Trophoblast cell (in vitro differentiated cells and primary cell): ENCODE measurements around the gene ORC3.

Experiments
- DNase-seq, 2 donors: peaks; one replicate each; pipeline ENCODE4 v3.0.0-alpha.2; 2016
- H2AFZ ChIP-seq: 2 replicates; pipeline ENCODE4 v1.6.1; 2013; ENCODE audit warnings: low read length, moderate library complexity, mild to moderate bottlenecking; ENCODE audit not compliant: insufficient read depth, poor library complexity
- H2AK5ac ChIP-seq: 2 replicates; pipeline ENCODE4 v1.6.1; 2013; ENCODE audit warnings: mild to moderate bottlenecking, low read length
- H2BK120ac ChIP-seq: 2 replicates; pipeline ENCODE4 v1.6.1; 2013; ENCODE audit warnings: low read length, mild to moderate bottlenecking, moderate library complexity; ENCODE audit not compliant: insufficient read depth, poor library complexity
- H2BK12ac ChIP-seq: 2 replicates; pipeline ENCODE4 v1.6.1; 2013; ENCODE audit warnings: mild to moderate bottlenecking, low read length, moderate library complexity
- H2BK5ac ChIP-seq: 2 replicates; pipeline ENCODE4 v1.6.1; 2013; ENCODE audit warnings: low read length, low read depth, moderate library complexity, mild to moderate bottlenecking; ENCODE audit not compliant: poor library complexity
- H3K14ac ChIP-seq: 2 replicates; pipeline ENCODE4 v1.6.1; 2013; ENCODE audit warnings: mild to moderate bottlenecking, low read length
- H3K18ac ChIP-seq: 2 replicates; pipeline ENCODE4 v1.6.1; 2013; ENCODE audit warnings: mild to moderate bottlenecking, low read length
- H3K23ac ChIP-seq: 2 replicates; pipeline ENCODE4 v1.6.1; 2013; ENCODE audit warnings: low read length
- H3K27ac ChIP-seq: 2 replicates; pipeline ENCODE4 v1.5.1; 2013; ENCODE audit warnings: low read depth, mild to moderate bottlenecking, inconsistent platforms, low read length, moderate library complexity
- H3K27me3 ChIP-seq: 2 replicates; pipeline ENCODE4 v1.6.1; 2013; ENCODE audit warnings: inconsistent platforms, mild to moderate bottlenecking, low read length, moderate library complexity; ENCODE audit not compliant: insufficient read depth
- H3K36me3 ChIP-seq, 2 experiments: 1 replicate in 1 of 2; 2 replicates in 1 of 2; pipeline ENCODE4 v1.6.1; 2013; ENCODE audit warnings: low read length in 2 of 2, mild to moderate bottlenecking in 2 of 2, moderate library complexity in 1 of 2; ENCODE audit not compliant: insufficient read depth in 2 of 2, control insufficient read depth in 1 of 2
- H3K4ac ChIP-seq: 2 replicates; pipeline ENCODE4 v1.6.1; 2013; ENCODE audit warnings: low read depth, mild to moderate bottlenecking, low read length, moderate library complexity
- H3K4me1 ChIP-seq, 2 experiments: 1 replicate in 1 of 2; 2 replicates in 1 of 2; pipeline ENCODE4 v1.6.1; 2013; ENCODE audit warnings: low read length in 2 of 2, mild to moderate bottlenecking in 2 of 2, moderate library complexity in 1 of 2; ENCODE audit not compliant: insufficient read depth in 2 of 2, control insufficient read depth in 1 of 2
- H3K4me2 ChIP-seq: 2 replicates; pipeline ENCODE4 v1.6.1; 2013; ENCODE audit warnings: inconsistent platforms, mild to moderate bottlenecking, low read length, moderate library complexity
- H3K4me3 ChIP-seq: 2 replicates; pipeline ENCODE4 v1.5.1; 2013; ENCODE audit warnings: mild to moderate bottlenecking, low read depth, low read length, inconsistent platforms
- H3K79me1 ChIP-seq: one replicate; pipeline ENCODE4 v1.6.1; 2013; ENCODE audit warnings: low read length
- H3K79me2 ChIP-seq: 2 replicates; pipeline ENCODE4 v1.6.1; 2013; ENCODE audit warnings: low read length, mild to moderate bottlenecking; ENCODE audit not compliant: control insufficient read depth, insufficient read depth, poor library complexity
- H3K9ac ChIP-seq: 2 replicates; pipeline ENCODE4 v1.6.1; 2013; ENCODE audit warnings: mild to moderate bottlenecking, low read length
- H3K9me3 ChIP-seq: 2 replicates; pipeline ENCODE4 v1.6.1; 2013; ENCODE audit warnings: low read depth, mild to moderate bottlenecking, control low read depth, inconsistent platforms, low read length; ENCODE audit not compliant: insufficient read depth
- H4K12ac ChIP-seq: 2 replicates; pipeline ENCODE4 v1.6.1; 2013; ENCODE audit warnings: low read depth, mild to moderate bottlenecking, low read length, moderate library complexity
- H4K8ac ChIP-seq: 2 replicates; pipeline ENCODE4 v1.6.1; 2013; ENCODE audit warnings: low read depth, mild to moderate bottlenecking, low read length, moderate library complexity
- H4K91ac ChIP-seq: one replicate; pipeline ENCODE4 v1.6.1; 2013; ENCODE audit warnings: low read depth, mild to moderate bottlenecking, low read length, moderate library complexity
- WGBS: extraction: QIAGEN DNeasy Blood & Tissue Kit; methylation state at CpG from one replicate; pipeline ENCODE4 v1.1.7; 2013; ENCODE audit warnings: missing lambda C conversion rate; ENCODE audit not compliant: insufficient read length, insufficient coverage; ENCODE audit errors: extremely low coverage; 5-methylcytosine and 5-hydroxymethylcytosine counted together

Gene ORC3

GRCh38 chr6:87661016-87661415, 71.1 kb downstream of the ORC3 start:
- Histone ChIP-seq H3K79me1 (no peaks in the 10 kb centered on the region), H3K4me1 (no peaks in the 10 kb centered on the region), H3K4me2 (no peak overlapping the region), H3K9ac (no peak overlapping the region), H3K4me3 (no peak overlapping the region), H3K27me3 (no peaks in the 10 kb centered on the region), H2BK12ac (no peak overlapping the region), H3K9me3 (no peaks in the 10 kb centered on the region), H3K79me2 (no peaks in the 10 kb centered on the region), H3K14ac (no peak overlapping the region), H3K4ac (no peak overlapping the region), H2AFZ (no peak overlapping the region), H4K12ac (no peak overlapping the region), H2AK5ac (no peak overlapping the region), H3K36me3 (peaks cover 3 to 8% of the 10 kb centered on the region in 2 experiments), H3K18ac (no peak overlapping the region), H4K91ac (no peak overlapping the region), H3K23ac (no peak overlapping the region), H4K8ac (no peak overlapping the region), H3K27ac (no peak overlapping the region), H2BK5ac (no peak overlapping the region), H2BK120ac (no peak overlapping the region)
- no CpG with 5 or more reads among the region's 1 CpG for WGBS
- no peak for DNase-seq

GRCh38 chr6:87661503-87661902, 71.6 kb downstream of the ORC3 start:
- H4K12ac ChIP-seq = no peak overlapping the region
- no peak overlapping the region for H3K14ac ChIP-seq
- H2AK5ac ChIP-seq = no peak overlapping the region
- H3K4ac ChIP-seq = no peak overlapping the region
- no peak overlapping the region for H3K4me2 ChIP-seq
- H2BK120ac ChIP-seq = no peak overlapping the region
- H3K23ac ChIP-seq = no peak overlapping the region
- H2BK12ac ChIP-seq = no peak overlapping the region
- no CpG with 5 or more reads among the region's 1 CpG for WGBS
- no peak for DNase-seq
- H2AFZ ChIP-seq = no peak overlapping the region
- no peak overlapping the region for H4K91ac ChIP-seq
- no peak overlapping the region for H3K4me3 ChIP-seq
- H3K4me1 ChIP-seq = no peaks in the 10 kb centered on the region
- H3K27ac ChIP-seq = no peak overlapping the region
- H3K9ac ChIP-seq = no peak overlapping the region
- no peaks in the 10 kb centered on the region for H3K79me2 ChIP-seq
- H3K36me3 ChIP-seq = peaks cover 3 to 8% of the 10 kb centered on the region in 2 experiments
- no peak overlapping the region for H2BK5ac ChIP-seq
- no peaks in the 10 kb centered on the region for H3K9me3 ChIP-seq
- no peak overlapping the region for H4K8ac ChIP-seq
- no peaks in the 10 kb centered on the region for H3K79me1 ChIP-seq
- H3K18ac ChIP-seq = no peak overlapping the region
- H3K27me3 ChIP-seq = no peaks in the 10 kb centered on the region

- H2AFZ ChIP-seq = no peak overlapping the region
- no peaks in the 10 kb centered on the region for H3K9me3 ChIP-seq
- no peak overlapping the region for H4K12ac ChIP-seq
- no peak overlapping the region for H2BK5ac ChIP-seq
- peaks cover 3 to 8% of the 10 kb centered on the region in 2 experiments for H3K36me3 ChIP-seq
- H3K79me1 ChIP-seq = no peaks in the 10 kb centered on the region
- H4K91ac ChIP-seq = no peak overlapping the region
- no peak overlapping the region for H3K4me2 ChIP-seq
- no peaks in the 10 kb centered on the region for H3K27me3 ChIP-seq
- no CpG with 5 or more reads among the region's 2 CpGs for WGBS
- H2AK5ac ChIP-seq = no peak overlapping the region
- no peak overlapping the region for H2BK120ac ChIP-seq
- H3K14ac ChIP-seq = no peak overlapping the region
- no peaks in the 10 kb centered on the region for H3K4me1 ChIP-seq
- no peak overlapping the region for H3K23ac ChIP-seq
- H2BK12ac ChIP-seq = no peak overlapping the region
- no peak overlapping the region for H3K27ac ChIP-seq
- H3K18ac ChIP-seq = no peak overlapping the region
- H3K79me2 ChIP-seq = no peaks in the 10 kb centered on the region
- H3K4me3 ChIP-seq = no peak overlapping the region
- H3K4ac ChIP-seq = no peak overlapping the region
- no peak for DNase-seq
- H3K9ac ChIP-seq = no peak overlapping the region
- H4K8ac ChIP-seq = no peak overlapping the region
Observed at GRCh38 chr6:87663434-87663833, 73.5 kb downstream of the ORC3 start.

- Histone ChIP-seq H3K9ac (no peak overlapping the region), H3K18ac (no peak overlapping the region), H2BK120ac (no peak overlapping the region), H3K4me3 (no peak overlapping the region), H3K9me3 (no peaks in the 10 kb centered on the region), H4K8ac (no peak overlapping the region), H3K79me1 (no peaks in the 10 kb centered on the region), H2BK12ac (no peak overlapping the region), H4K12ac (no peak overlapping the region), H3K14ac (no peak overlapping the region), H4K91ac (no peak overlapping the region), H2AFZ (no peak overlapping the region), H3K4ac (no peak overlapping the region), H3K36me3 (peaks cover 3 to 8% of the 10 kb centered on the region in 2 experiments), H2BK5ac (no peak overlapping the region), H3K4me1 (no peaks in the 10 kb centered on the region), H3K79me2 (no peaks in the 10 kb centered on the region), H2AK5ac (no peak overlapping the region), H3K27ac (no peak overlapping the region), H3K4me2 (no peak overlapping the region), H3K23ac (no peak overlapping the region), H3K27me3 (no peaks in the 10 kb centered on the region)
- no peak for DNase-seq
Observed at GRCh38 chr6:87664921-87665485, 75.1 kb downstream of the ORC3 start.
